Epithelial cell of proximal tubule (primary cell): Measurements from ENCODE around the gene PPA1. TPM values are rescaled to one million over a fixed set of nuclear protein-coding genes. Genes with fewer than 3 reads are reported as not detected.
"Not testable (repeated sequence)": the region's sequence is repeated elsewhere in the genome, so short reads cannot be mapped to it uniquely, and the experiment has no call there.

Experiments used
- DNase-seq: peaks from one replicate; pipeline ENCODE4 v3.0.0-alpha.2; 2011; ENCODE audit warnings: low read depth
- H3K4me3 ChIP-seq: 2 replicates; pipeline ENCODE4 v1.5.1; 2011; ENCODE audit warnings: low read depth, mild to moderate bottlenecking, low read length
- total RNA-seq: library from RNA; depleted of rRNA; stranded (reverse); fragments of >200 nt; gene quantifications from 2 replicates; pipeline ENCODE4 v1.2.3, GENCODE V29; 2015
- TF ChIP-seq, protein P1 (sequence below): conservative IDR thresholded peaks from 2 replicates; pipeline ENCODE4 v1.5.1; 2012; ENCODE audit warnings: low read depth, mild to moderate bottlenecking, low read length

PPA1 gene
- total RNA-seq, 1 donor from 2014 or later = 245 TPM

GRCh38 chr10:70237958-70238536 is 4.8 kb upstream of the PPA1 start:
- H3K4me3 ChIP-seq, DNase-seq: not testable (repeated sequence)

- TF ChIP-seq, protein P1, sequence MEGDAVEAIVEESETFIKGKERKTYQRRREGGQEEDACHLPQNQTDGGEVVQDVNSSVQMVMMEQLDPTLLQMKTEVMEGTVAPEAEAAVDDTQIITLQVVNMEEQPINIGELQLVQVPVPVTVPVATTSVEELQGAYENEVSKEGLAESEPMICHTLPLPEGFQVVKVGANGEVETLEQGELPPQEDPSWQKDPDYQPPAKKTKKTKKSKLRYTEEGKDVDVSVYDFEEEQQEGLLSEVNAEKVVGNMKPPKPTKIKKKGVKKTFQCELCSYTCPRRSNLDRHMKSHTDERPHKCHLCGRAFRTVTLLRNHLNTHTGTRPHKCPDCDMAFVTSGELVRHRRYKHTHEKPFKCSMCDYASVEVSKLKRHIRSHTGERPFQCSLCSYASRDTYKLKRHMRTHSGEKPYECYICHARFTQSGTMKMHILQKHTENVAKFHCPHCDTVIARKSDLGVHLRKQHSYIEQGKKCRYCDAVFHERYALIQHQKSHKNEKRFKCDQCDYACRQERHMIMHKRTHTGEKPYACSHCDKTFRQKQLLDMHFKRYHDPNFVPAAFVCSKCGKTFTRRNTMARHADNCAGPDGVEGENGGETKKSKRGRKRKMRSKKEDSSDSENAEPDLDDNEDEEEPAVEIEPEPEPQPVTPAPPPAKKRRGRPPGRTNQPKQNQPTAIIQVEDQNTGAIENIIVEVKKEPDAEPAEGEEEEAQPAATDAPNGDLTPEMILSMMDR = no peak
- no peak for DNase-seq
- H3K4me3 ChIP-seq = no peak overlapping the region
Observed at GRCh38 chr10:70234668-70235447, 1.6 kb upstream of the PPA1 start.

DNA sequence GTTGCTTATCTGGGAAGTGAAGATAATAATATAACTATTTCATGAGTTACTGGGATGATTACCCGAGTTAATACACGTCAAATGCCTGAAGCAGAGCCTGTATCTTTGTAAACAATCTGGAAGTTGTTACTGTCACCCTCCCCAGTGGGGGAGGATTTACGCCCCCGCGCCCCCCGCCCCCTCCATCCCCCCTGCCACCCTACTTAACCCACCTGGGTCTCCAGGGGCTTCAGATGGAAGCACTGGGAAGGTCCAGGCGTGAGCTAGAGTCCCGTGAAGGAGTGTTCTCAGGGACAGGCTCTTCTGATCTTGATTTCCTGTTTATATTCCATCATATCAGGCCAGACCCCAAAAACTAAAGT is 691 bp upstream of the PPA1 start:
- TF ChIP-seq, protein P1 = no peak
- peak overlapping the region; percentile 100 for H3K4me3 ChIP-seq
- no peak for DNase-seq

DNA sequence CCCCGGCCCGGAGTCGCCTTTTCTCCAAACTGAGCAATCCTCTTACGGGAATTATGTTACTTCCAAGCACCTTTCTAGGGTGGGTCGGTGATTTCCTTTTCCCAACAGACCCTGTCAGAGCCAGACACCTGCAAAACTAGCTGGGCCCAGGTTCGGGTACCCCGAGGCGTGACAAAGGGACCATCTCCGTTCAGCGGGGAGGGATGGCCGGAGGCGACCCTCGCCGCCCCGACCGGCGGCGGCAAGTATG is 445 bp downstream of the PPA1 start:
- H3K4me3 ChIP-seq = peak overlapping the region; percentile 100
- DNase-seq = no peak
- TF ChIP-seq, protein P1 = no peak

GRCh38 chr10:70232155-70232858 is 922 bp downstream of the PPA1 start:
- TF ChIP-seq, protein P1 = no peak
- peak overlapping the region; percentile 100 for H3K4me3 ChIP-seq
- no peak for DNase-seq

DNA sequence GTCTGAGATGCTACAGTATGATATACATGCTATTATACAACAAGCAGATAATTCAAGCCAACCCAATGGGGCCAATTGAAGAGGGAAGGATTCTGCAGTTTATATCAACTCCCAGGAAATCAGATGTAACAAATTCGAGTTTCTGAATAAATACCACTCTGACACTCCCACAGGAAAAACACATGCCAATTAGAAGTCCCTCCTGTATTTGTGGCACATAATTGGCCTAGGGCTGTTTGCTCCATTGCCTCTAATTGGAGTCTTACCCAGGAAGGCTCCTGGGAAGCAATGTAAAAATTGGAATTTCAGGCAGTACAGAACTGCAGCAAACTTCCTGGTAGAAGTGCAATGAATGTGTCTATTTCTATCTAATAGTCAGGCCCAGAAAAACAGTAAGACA is 4.7 kb downstream of the PPA1 start:
- no peak for DNase-seq
- H3K4me3 ChIP-seq = no peak overlapping the region
- TF ChIP-seq, protein P1 = no peak

DNA sequence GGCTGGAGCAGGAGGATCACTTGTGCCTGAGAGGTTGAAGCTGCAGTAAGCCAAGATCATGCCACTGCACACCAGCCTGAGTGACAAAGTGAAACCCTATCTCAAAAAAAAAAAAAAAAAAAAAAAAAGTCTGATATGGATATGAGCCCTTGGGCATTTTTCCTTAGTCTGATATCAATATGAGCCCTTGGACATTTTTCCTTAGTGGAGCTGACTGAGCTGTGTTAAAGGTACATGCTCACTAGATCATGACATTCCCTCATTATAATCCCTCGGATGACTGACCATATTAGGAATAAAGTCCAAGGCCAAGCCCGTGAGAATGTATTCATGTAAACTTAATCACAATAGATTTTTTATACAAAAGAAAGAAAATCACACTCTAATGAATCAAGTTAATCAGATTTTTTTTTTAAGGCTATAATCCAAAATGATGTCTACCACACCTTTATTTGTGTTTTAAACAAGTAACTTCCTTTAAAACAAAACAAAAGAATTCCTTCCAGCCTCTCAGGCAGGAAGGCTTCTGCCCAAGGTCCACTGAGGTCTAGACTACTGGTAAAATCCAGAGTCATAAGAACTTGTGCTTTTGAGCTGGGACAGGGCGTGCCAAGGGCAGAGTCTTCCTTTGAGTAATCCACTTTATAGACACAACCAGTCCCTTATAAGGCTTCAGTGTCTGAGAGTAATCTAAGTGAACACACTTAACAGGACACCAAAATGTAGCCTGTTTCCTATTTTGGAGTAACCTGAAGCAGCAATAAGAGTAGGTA is 5.5 kb downstream of the PPA1 start:
- TF ChIP-seq, protein P1 = no peak
- no peak overlapping the region for H3K4me3 ChIP-seq
- DNase-seq = no peak
